Neural cell (in vitro differentiated cells): Measurements from ENCODE around the gene RAB27A. TPM values are rescaled to one million over a fixed set of nuclear protein-coding genes. Genes with fewer than 3 reads are reported as not detected.

Experiments used
- H2AFZ ChIP-seq: fragments of 200-600, 300-800 bp; sonication (generic), shearing (Covaris generic); 2 replicates; pipeline ENCODE4 v1.6.0; 2014; ENCODE audit warnings: low read depth, mild to moderate bottlenecking, antibody characterized with exemption, low read length, moderate library complexity
- H3F3A ChIP-seq: fragments of 200-600 bp; shearing (Covaris generic); 2 replicates; pipeline ENCODE4 v1.6.1; 2016; ENCODE audit warnings: mild to moderate bottlenecking, moderate library complexity, mixed read lengths, antibody characterized with exemption, low read length; ENCODE audit not compliant: insufficient read depth, poor library complexity, severe bottlenecking
- H3K27ac ChIP-seq: fragments of 200-600, 300-800 bp; sonication (generic), shearing (Covaris generic); 2 replicates; pipeline ENCODE4 v1.5.1; 2014; ENCODE audit warnings: mild to moderate bottlenecking, low read length, moderate library complexity
- H3K27me3 ChIP-seq: fragments of 300-800, 200-600 bp; sonication (generic), shearing (Covaris generic); 2 replicates; pipeline ENCODE4 v1.6.0; 2014; ENCODE audit warnings: mild to moderate bottlenecking, low read depth, low read length, moderate library complexity; ENCODE audit not compliant: insufficient read depth
- H3K36me3 ChIP-seq: fragments of 300-800, 200-600 bp; sonication (generic), shearing (Covaris generic); 2 replicates; pipeline ENCODE4 v1.5.1; 2014; ENCODE audit warnings: mild to moderate bottlenecking, antibody characterized with exemption, low read length, moderate library complexity; ENCODE audit not compliant: insufficient read depth
- H3K4me2 ChIP-seq: fragments of 300-800, 200-600 bp; sonication (generic), shearing (Covaris generic); 2 replicates; pipeline ENCODE4 v1.6.0; 2014; ENCODE audit warnings: mild to moderate bottlenecking, low read length
- H3K4me3 ChIP-seq: fragments of 300-800, 200-600 bp; sonication (generic), shearing (Covaris generic); 2 replicates; pipeline ENCODE4 v1.5.1; 2014; ENCODE audit warnings: mild to moderate bottlenecking, low read length, moderate library complexity
- H3K79me2 ChIP-seq: fragments of 200-600 bp; shearing (Covaris generic); replicated peaks from 2 replicates; pipeline ENCODE4 v1.6.0; 2014; ENCODE audit warnings: mild to moderate bottlenecking, low read length, moderate library complexity; ENCODE audit not compliant: insufficient read depth
- H3K9ac ChIP-seq: fragments of 300-800, 200-600 bp; sonication (generic), shearing (Covaris generic); 2 replicates; pipeline ENCODE4 v1.6.1; 2016; ENCODE audit warnings: mild to moderate bottlenecking, low read length, mixed read lengths
- H3K9me2 ChIP-seq: fragments of 200-600 bp; shearing (Covaris generic); 2 replicates; pipeline ENCODE4 v1.6.1; 2016; ENCODE audit warnings: mild to moderate bottlenecking, low read length, mixed read lengths; ENCODE audit not compliant: insufficient read depth
- H3K9me3 ChIP-seq: fragments of 200-600, 300-800 bp; sonication (generic), shearing (Covaris generic); 2 replicates; pipeline ENCODE4 v1.6.1; 2016; ENCODE audit warnings: mild to moderate bottlenecking, mixed run types, low read length, moderate library complexity, mixed read lengths
- H4K20me1 ChIP-seq: fragments of 200-600 bp; shearing (Covaris generic); 2 replicates; pipeline ENCODE4 v1.6.1; 2016; ENCODE audit warnings: mild to moderate bottlenecking, mixed run types; ENCODE audit not compliant: insufficient read depth
- EP300 ChIP-seq: fragments of 450-650 bp; conservative IDR thresholded peaks from 2 replicates; pipeline ENCODE4 v1.6.1; 2014; ENCODE audit warnings: antibody characterized with exemption, mild to moderate bottlenecking, moderate library complexity; ENCODE audit not compliant: poor library complexity, severe bottlenecking
- EZH2 ChIP-seq: fragments of 200-600, 300-800 bp; shearing (Covaris generic), sonication (generic); IDR thresholded peaks from 2 replicates; pipeline ENCODE4 v1.6.1; 2014; ENCODE audit warnings: antibody characterized with exemption, low read length, borderline replicate concordance, mild to moderate bottlenecking; ENCODE audit not compliant: insufficient read depth, poor library complexity, severe bottlenecking
- MXI1 ChIP-seq: fragments of 450-650 bp; conservative IDR thresholded peaks from 2 replicates; pipeline ENCODE4 v1.6.1; 2014; ENCODE audit warnings: antibody characterized with exemption, mild to moderate bottlenecking; ENCODE audit not compliant: poor library complexity, severe bottlenecking
- POLR2AphosphoS5 ChIP-seq: IDR thresholded peaks from 2 replicates; pipeline ENCODE4 v1.6.1; 2012
- RAD21 ChIP-seq: fragments of 450-650 bp; conservative IDR thresholded peaks from 2 replicates; pipeline ENCODE4 v1.6.1; 2014; ENCODE audit warnings: antibody characterized with exemption, mild to moderate bottlenecking, moderate library complexity
- SMC3 ChIP-seq: fragments of 450-650 bp; conservative IDR thresholded peaks from 2 replicates; pipeline ENCODE4 v1.6.1; 2014; ENCODE audit warnings: antibody characterized with exemption, mild to moderate bottlenecking, moderate library complexity; ENCODE audit not compliant: poor library complexity
- TAF1 ChIP-seq: IDR thresholded peaks from 2 replicates; pipeline ENCODE4 v1.6.1; 2012; ENCODE audit warnings: low read depth
- polyA plus RNA-seq: library from polyadenylated mRNA; depleted of rRNA; stranded (reverse); fragments of >200 nt; gene quantifications from 2 replicates; pipeline ENCODE4 v1.2.3, GENCODE V29; 2014
- TF ChIP-seq, protein P1 (sequence below): IDR thresholded peaks from 2 replicates; pipeline ENCODE4 v1.6.1; 2012; ENCODE audit warnings: borderline replicate concordance
- TF ChIP-seq, protein P2 (sequence below): fragments of 450-650 bp; IDR thresholded peaks from 2 replicates; pipeline ENCODE4 v1.5.1; 2014; ENCODE audit warnings: antibody characterized with exemption, mild to moderate bottlenecking, moderate library complexity; ENCODE audit not compliant: poor library complexity, severe bottlenecking

RAB27A gene
- polyA plus RNA-seq, 1 donor from 2014 or later: 3.7 TPM

DNA sequence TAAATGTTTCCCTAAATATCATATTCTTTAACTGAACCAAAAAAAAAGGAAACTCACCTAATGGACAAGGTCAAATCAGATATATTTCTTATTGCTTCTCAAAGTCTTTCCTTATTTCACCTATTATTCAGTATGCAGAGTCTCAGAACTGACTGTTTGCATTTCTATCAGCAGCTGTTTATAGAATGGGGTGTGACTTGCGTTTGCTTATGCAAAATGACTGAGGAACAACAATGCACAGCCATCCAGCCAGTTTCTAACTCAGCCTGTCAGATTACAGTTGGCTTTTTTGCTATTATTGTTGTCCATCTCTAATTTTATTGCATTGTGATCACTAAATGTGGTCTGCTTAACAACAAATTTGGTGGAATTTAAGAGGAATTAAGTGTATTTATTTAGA is 40.7 kb downstream of the RAB27A start:
- Histone ChIP-seq H3K9ac (no peak overlapping the region), H3F3A (no peaks in the 10 kb centered on the region), H4K20me1 (no peaks in the 10 kb centered on the region)

DNA sequence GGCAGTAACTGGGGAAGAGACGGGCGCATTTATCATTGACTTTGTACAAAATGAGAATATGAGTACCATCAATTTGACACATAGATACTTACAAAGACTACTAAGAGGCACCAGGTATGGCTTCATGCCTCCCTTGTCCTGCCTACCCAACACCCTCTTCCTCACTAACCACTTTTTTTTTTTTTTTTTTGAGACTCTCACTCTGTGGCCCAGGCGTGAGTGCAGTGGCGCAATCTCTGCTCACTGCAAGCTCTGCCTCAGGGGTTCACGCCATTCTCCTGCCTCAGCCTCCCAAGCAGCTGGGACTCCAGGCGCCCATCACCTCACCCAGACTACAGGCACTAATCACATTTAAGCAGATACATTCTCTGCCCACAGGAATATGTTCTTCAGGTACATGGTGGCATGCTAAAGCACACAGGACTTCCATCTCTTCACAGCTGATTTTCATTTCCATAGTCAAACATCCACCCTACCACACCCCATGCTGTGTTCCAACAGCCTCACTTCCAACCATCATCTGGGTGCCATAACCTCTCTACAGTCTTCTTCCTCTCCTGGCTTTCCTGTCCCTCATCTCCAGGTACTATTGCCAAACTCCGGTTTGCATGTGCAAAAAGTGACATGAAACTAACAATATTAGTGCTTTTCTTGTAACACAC is 41.7 kb downstream of the RAB27A start:
- Histone ChIP-seq H3K36me3 (no peaks in the 10 kb centered on the region), H3K79me2 (no peaks in the 10 kb centered on the region), H3F3A (no peaks in the 10 kb centered on the region), H3K9me2 (no peaks in the 10 kb centered on the region), H3K4me3 (no peak overlapping the region), H4K20me1 (no peaks in the 10 kb centered on the region), H3K9me3 (no peaks in the 10 kb centered on the region), H3K4me2 (no peak overlapping the region), H3K9ac (no peak overlapping the region), H2AFZ (no peak overlapping the region), H3K27ac (no peak overlapping the region), H3K27me3 (no peaks in the 10 kb centered on the region)
- no peak for TF ChIP-seq EP300
- TF ChIP-seq EZH2: no peak
- TF ChIP-seq SMC3: no peak
- no peak for TF ChIP-seq MXI1
- TF ChIP-seq RAD21: no peak
- TF ChIP-seq, protein P1, sequence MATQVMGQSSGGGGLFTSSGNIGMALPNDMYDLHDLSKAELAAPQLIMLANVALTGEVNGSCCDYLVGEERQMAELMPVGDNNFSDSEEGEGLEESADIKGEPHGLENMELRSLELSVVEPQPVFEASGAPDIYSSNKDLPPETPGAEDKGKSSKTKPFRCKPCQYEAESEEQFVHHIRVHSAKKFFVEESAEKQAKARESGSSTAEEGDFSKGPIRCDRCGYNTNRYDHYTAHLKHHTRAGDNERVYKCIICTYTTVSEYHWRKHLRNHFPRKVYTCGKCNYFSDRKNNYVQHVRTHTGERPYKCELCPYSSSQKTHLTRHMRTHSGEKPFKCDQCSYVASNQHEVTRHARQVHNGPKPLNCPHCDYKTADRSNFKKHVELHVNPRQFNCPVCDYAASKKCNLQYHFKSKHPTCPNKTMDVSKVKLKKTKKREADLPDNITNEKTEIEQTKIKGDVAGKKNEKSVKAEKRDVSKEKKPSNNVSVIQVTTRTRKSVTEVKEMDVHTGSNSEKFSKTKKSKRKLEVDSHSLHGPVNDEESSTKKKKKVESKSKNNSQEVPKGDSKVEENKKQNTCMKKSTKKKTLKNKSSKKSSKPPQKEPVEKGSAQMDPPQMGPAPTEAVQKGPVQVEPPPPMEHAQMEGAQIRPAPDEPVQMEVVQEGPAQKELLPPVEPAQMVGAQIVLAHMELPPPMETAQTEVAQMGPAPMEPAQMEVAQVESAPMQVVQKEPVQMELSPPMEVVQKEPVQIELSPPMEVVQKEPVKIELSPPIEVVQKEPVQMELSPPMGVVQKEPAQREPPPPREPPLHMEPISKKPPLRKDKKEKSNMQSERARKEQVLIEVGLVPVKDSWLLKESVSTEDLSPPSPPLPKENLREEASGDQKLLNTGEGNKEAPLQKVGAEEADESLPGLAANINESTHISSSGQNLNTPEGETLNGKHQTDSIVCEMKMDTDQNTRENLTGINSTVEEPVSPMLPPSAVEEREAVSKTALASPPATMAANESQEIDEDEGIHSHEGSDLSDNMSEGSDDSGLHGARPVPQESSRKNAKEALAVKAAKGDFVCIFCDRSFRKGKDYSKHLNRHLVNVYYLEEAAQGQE: no peak
- no peak for TF ChIP-seq POLR2AphosphoS5
- no peak for TF ChIP-seq TAF1
- TF ChIP-seq, protein P2, sequence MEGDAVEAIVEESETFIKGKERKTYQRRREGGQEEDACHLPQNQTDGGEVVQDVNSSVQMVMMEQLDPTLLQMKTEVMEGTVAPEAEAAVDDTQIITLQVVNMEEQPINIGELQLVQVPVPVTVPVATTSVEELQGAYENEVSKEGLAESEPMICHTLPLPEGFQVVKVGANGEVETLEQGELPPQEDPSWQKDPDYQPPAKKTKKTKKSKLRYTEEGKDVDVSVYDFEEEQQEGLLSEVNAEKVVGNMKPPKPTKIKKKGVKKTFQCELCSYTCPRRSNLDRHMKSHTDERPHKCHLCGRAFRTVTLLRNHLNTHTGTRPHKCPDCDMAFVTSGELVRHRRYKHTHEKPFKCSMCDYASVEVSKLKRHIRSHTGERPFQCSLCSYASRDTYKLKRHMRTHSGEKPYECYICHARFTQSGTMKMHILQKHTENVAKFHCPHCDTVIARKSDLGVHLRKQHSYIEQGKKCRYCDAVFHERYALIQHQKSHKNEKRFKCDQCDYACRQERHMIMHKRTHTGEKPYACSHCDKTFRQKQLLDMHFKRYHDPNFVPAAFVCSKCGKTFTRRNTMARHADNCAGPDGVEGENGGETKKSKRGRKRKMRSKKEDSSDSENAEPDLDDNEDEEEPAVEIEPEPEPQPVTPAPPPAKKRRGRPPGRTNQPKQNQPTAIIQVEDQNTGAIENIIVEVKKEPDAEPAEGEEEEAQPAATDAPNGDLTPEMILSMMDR: no peak

More for the DNA sequence above, 40.7 kb downstream of the RAB27A start:
- H3K9me3 ChIP-seq: no peaks in the 10 kb centered on the region
- H3K36me3 ChIP-seq: no peaks in the 10 kb centered on the region
- H3K79me2 ChIP-seq: no peaks in the 10 kb centered on the region
- H3K9me2 ChIP-seq: no peaks in the 10 kb centered on the region
- H3K27ac ChIP-seq: no peak overlapping the region
- H2AFZ ChIP-seq: no peak overlapping the region
- H3K4me2 ChIP-seq: no peak overlapping the region
- no peaks in the 10 kb centered on the region for H3K27me3 ChIP-seq
- no peak overlapping the region for H3K4me3 ChIP-seq
- TF ChIP-seq MXI1: no peak
- no peak for TF ChIP-seq POLR2AphosphoS5
- TF ChIP-seq TAF1: no peak
- TF ChIP-seq, protein P2: no peak
- TF ChIP-seq, protein P1: no peak
- TF ChIP-seq EP300: no peak
- TF ChIP-seq EZH2: no peak
- TF ChIP-seq SMC3: no peak
- no peak for TF ChIP-seq RAD21
